ENCODE results near the gene CCDC181. TPM values are rescaled to one million over a fixed set of nuclear protein-coding genes. Genes with fewer than 3 reads are reported as not detected.

The CCDC181 gene
- total and polyA plus RNA-seq, 2 experiments from 2014 or later, result 0.79 to 1.3 TPM

DNA sequence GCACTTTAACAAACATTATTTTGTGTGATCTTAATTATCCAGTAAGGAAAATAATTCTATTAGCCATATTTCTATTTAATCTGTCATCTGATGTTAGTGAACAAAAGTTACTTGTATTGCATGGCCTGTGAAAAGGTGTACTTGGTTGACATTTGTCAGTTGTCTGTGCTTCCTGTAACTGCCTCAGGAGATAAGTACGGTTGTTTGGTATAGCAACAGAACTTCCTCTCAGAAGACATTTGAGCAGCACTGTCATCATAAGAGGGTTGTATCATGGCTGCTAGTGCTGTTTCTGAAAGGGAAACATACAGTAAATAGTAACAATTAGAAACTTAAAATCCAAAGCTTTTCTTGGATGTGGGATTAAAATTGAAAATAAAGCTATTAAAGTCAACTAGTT lies 55.9 kb downstream of the CCDC181 start:
- no peak overlapping the region for H2AFZ ChIP-seq
- no peak overlapping the region for H3K27ac ChIP-seq
- H4K20me1 ChIP-seq (ENCODE audit: insufficient read depth, poor library complexity, severe bottlenecking), result no peaks in the 10 kb centered on the region
- H3K4me2 ChIP-seq, result no peak overlapping the region
- TF ChIP-seq EZH2 (IDR thresholded peaks at IDR 0.05; ENCODE audit: borderline replicate concordance) (no peak), EZH2phosphoT487 (IDR thresholded peaks at IDR 0.05; ENCODE audit: low read depth, severe bottlenecking, unreplicated experiment) (no peak)
- TF ChIP-seq, protein P1, sequence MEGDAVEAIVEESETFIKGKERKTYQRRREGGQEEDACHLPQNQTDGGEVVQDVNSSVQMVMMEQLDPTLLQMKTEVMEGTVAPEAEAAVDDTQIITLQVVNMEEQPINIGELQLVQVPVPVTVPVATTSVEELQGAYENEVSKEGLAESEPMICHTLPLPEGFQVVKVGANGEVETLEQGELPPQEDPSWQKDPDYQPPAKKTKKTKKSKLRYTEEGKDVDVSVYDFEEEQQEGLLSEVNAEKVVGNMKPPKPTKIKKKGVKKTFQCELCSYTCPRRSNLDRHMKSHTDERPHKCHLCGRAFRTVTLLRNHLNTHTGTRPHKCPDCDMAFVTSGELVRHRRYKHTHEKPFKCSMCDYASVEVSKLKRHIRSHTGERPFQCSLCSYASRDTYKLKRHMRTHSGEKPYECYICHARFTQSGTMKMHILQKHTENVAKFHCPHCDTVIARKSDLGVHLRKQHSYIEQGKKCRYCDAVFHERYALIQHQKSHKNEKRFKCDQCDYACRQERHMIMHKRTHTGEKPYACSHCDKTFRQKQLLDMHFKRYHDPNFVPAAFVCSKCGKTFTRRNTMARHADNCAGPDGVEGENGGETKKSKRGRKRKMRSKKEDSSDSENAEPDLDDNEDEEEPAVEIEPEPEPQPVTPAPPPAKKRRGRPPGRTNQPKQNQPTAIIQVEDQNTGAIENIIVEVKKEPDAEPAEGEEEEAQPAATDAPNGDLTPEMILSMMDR (IDR thresholded peaks at IDR 0.05; ENCODE audit: poor library complexity), result no peak
- no peak for DNase-seq (ENCODE audit: low spot score)
- peaks cover 50% of the 10 kb centered on the region for H3K79me2 ChIP-seq
- no peak overlapping the region for H3K4me3 ChIP-seq
- WGBS (ENCODE audit: low lambda C conversion rate, missing lambda C conversion rate), result 91% methylated on average over 1 of the region's 1 CpG
- no peaks in the 10 kb centered on the region for H3K9me3 ChIP-seq (ENCODE audit: low read depth)
- H3K27me3 ChIP-seq, result no peaks in the 10 kb centered on the region
- H3K4me1 ChIP-seq (ENCODE audit: insufficient read depth), result peaks cover 5% of the 10 kb centered on the region
- H3K9me2 ChIP-seq (replicated peaks; ENCODE audit: insufficient read depth), result no peaks in the 10 kb centered on the region
- no peaks in the 10 kb centered on the region for H3K36me3 ChIP-seq (replicated peaks; ENCODE audit: insufficient read depth, low read depth)

DNA sequence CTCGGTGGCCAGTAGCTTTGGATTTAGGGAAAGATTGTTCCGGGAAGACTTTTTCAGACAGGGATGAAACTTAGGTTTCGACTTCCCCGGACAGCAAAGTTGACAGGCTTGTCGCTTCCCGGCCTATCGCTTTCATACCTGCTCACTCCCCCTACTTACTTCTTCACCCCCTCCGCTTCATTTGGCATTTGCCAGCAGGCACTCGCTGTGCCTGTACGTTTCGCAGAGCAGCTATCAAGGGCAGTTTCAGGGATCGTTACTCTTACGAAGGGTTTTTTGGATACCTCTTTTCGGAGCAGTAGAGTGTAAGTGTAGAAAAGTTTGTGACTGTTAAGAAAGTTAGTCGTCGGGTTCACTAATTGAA lies 58.9 kb downstream of the CCDC181 start:
- peak; percentile 26 for DNase-seq (ENCODE audit: low spot score)
- Histone ChIP-seq H3K9me2 (replicated peaks; ENCODE audit: insufficient read depth) (no peaks in the 10 kb centered on the region), H3K36me3 (replicated peaks; ENCODE audit: insufficient read depth, low read depth) (no peaks in the 10 kb centered on the region), H3K27me3 (no peaks in the 10 kb centered on the region), H3K4me1 (ENCODE audit: insufficient read depth) (peaks cover 5% of the 10 kb centered on the region), H4K20me1 (ENCODE audit: insufficient read depth, poor library complexity, severe bottlenecking) (no peaks in the 10 kb centered on the region), H3K27ac (peak overlapping the region; percentile 88), H2AFZ (peak overlapping the region; percentile 19), H3K79me2 (peaks cover 64% of the 10 kb centered on the region), H3K4me2 (peak overlapping the region; percentile 78), H3K4me3 (peak overlapping the region; percentile 44), H3K9me3 (ENCODE audit: low read depth) (no peaks in the 10 kb centered on the region)
- WGBS (ENCODE audit: low lambda C conversion rate, missing lambda C conversion rate), result 1% methylated on average over 16 of the region's 16 CpGs
- TF ChIP-seq, protein P1 (IDR thresholded peaks at IDR 0.05; ENCODE audit: poor library complexity), result no peak
- TF ChIP-seq EZH2 (IDR thresholded peaks at IDR 0.05; ENCODE audit: borderline replicate concordance), result no peak
- TF ChIP-seq EZH2phosphoT487 (IDR thresholded peaks at IDR 0.05; ENCODE audit: low read depth, severe bottlenecking, unreplicated experiment), result no peak

DNA sequence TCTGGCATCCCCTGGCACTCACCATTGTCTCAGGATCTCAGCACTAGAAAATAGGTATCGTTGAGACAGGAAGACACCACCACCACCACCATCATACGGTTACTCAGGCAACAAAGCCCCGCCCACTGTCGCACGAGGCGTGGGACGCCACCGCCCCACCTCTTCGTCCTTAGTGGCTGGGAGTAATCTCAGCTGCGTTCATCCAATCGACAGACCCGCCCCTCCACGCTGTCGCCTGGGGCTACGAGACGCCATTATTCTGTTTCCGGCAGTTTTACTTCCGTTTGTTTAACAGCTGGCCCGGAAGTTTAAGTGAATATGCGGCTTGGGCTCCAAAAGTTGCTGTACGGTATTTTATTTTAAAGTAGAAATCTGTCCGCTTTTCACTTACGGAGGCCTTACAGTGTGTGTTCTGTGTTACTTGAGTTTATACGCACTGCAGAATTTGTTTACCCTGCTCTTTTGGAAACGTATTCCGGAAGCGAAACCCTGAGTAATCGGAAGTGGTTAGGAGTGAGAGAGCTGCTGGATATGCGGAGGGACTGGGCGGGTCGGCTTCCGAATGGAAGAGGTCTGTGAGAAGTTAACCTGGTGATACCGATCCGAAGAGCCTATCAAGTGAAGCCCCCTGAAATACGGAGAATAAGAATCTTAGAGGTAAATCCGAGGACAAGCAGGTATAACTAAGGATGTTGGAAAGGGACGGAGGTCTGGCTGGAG lies 59.4 kb downstream of the CCDC181 start, which contains the start of the genes BLZF1 and NME7:
TSS of gene BLZF1 (plus strand) at position 510 of the 720 bp plus-strand sequence. CDS start 1,328 bp downstream, outside the sequence.
TSS of gene NME7 (minus strand) at position 112 of the 720 bp plus-strand sequence. CDS start at position 25, 87 bp downstream.
- Histone ChIP-seq H3K4me3 (peak within 1 kb of the TSS; percentile 67), H3K4me2 (peak within 1 kb of the TSS; percentile 84), H3K9me3 (ENCODE audit: low read depth) (no peaks in the 10 kb centered on the region), H3K9me2 (replicated peaks; ENCODE audit: insufficient read depth) (no peaks in the 10 kb centered on the region), H3K36me3 (replicated peaks; ENCODE audit: insufficient read depth, low read depth) (no peaks in the 10 kb centered on the region), H3K79me2 (peaks cover 62% of the 10 kb centered on the region), H3K27ac (peak within 1 kb of the TSS; percentile 88), H4K20me1 (ENCODE audit: insufficient read depth, poor library complexity, severe bottlenecking) (no peaks in the 10 kb centered on the region), H3K27me3 (no peaks in the 10 kb centered on the region), H3K4me1 (ENCODE audit: insufficient read depth) (peaks cover 5% of the 10 kb centered on the region), H2AFZ (peak within 1 kb of the TSS; percentile 90)
- under 1% methylated on average over 37 of the region's 37 CpGs for WGBS (ENCODE audit: low lambda C conversion rate, missing lambda C conversion rate)
- DNase-seq (ENCODE audit: low spot score), result peak; percentile 97
- TF ChIP-seq EZH2phosphoT487 (IDR thresholded peaks at IDR 0.05; ENCODE audit: low read depth, severe bottlenecking, unreplicated experiment), result no peak
- TF ChIP-seq, protein P1 (IDR thresholded peaks at IDR 0.05; ENCODE audit: poor library complexity), result no peak
- TF ChIP-seq EZH2 (IDR thresholded peaks at IDR 0.05; ENCODE audit: borderline replicate concordance), result no peak
